H54 (cell line): Measurements from ENCODE around the gene EIF2S2.

ENCODE experiments used
- DNase-seq: peaks from one replicate; pipeline ENCODE4 v3.0.0; 2011; ENCODE audit warnings: low spot score, mixed read lengths; ENCODE audit not compliant: insufficient read length
- FAIRE-seq: peaks from 3 replicates; lab custom pipeline; 2011; peaks lifted over from hg19 to GRCh38; lab: Jason Lieb, UNC
- POLR2A ChIP-seq: IDR thresholded peaks from 2 replicates; pipeline ENCODE4 v1.6.1; 2011; ENCODE audit warnings: low read depth, mild to moderate bottlenecking, low read length

Gene EIF2S2

GRCh38 chr20:34088305-34089174 is 23.5 kb downstream of the EIF2S2 start:
- no peak for FAIRE-seq
- no peak for TF ChIP-seq POLR2A

GRCh38 chr20:34085544-34086040 is 26.5 kb downstream of the EIF2S2 start:
- DNase-seq (no peak), FAIRE-seq (no peak)
- TF ChIP-seq POLR2A: no peak

More at GRCh38 chr20:34088305-34089174, 23.5 kb downstream of the EIF2S2 start:
- no peak for DNase-seq

DNA sequence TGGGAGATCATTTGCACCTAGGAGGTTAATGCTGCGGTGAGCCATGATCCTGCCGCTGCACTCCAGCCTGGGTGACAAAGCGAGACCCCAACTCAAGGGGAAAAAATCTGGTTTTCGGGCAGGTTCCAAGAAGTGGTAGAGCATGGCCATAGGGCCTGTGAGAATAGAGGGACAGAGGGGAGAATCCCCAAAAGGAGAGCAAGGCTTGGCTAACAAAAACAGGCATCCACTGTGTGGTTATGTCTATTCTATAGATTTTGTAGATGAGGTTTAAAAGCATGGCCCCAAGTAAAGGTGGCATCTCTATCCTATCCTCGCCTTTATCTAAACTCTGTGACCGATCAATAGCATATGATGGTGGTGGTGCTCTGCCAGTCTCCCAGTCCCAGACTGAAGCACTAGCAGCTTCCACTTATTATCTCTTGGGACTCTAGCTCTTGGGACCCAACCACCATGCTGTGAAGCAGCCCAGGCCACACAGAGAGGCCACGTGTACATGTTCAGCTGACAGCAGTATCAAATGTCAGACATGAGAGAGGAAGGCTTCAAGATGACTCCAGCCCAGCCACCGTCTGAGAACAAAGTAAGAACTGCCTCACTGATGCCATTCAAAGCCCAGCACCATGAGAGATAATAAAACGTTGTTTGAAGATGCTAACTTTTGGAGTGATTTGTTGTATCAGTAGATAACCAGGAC is 27.7 kb downstream of the EIF2S2 start:
- no peak for TF ChIP-seq POLR2A
- FAIRE-seq: no peak
- DNase-seq: no peak

DNA sequence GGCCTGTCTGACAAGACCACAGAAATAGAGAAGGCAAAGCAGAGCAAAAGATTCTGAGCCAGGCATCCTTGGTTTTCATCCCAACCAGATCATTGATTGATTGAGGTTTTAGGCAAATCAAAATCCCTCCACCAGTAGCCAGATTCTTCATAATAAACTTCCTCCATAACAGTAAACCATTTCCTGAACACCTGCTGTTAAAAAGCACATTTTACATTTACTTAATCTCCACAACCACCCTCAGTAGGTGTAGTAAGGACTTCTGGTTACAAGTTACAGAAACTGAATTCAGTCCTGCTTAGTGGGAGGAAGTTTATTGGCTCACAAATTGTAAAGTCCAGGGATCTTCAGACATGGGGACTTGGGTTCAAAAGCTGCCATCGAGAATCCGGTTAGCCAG is 28.3 kb downstream of the EIF2S2 start:
- DNase-seq: no peak
- no peak for TF ChIP-seq POLR2A
- FAIRE-seq: no peak

DNA sequence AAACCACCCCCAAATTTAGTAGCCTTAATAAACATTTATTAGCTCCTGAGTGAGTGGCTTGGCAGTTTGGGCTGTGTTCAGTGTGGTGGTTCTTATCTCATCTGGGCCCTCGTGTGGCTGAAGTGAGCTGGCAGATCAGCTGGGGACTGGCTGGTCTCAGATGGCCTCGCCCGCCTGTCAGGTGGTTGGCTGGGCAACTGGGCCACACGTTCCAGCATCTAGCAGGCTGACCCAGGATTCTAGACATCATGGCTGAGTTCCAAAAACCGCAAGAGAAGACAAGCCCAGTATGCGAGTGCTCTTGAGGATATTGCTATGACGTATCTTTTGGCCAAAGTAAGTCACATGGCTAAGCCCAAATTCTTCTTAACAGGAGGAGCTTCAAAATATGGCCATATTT is 28.9 kb downstream of the EIF2S2 start:
- DNase-seq (peak; percentile 98), FAIRE-seq (peak; percentile 52)
- TF ChIP-seq POLR2A: no peak

- DNase-seq: no peak
- TF ChIP-seq POLR2A: no peak
- FAIRE-seq: no peak
Measured at GRCh38 chr20:34082232-34082887, 29.7 kb downstream of the EIF2S2 start.

DNA sequence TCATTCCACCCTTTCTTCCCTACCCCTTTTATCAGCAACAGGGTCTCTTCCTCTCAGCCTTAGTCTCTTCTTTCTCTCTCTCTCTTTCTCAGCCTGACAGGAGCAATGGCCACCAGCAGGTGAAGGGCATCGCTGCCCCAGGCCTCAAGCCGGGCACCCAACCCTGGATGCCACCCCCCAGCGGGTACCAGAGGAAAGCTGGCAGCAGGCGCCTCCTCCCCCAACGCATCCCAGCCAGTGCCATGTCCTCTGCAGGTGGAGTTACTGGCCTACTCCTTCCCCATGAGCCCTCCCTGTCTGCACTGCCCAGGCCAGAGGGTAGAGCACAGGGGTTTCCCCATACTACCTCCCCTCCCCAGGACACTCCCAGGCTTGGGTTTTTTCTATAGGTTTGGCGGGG is 32.2 kb downstream of the EIF2S2 start:
- DNase-seq: no peak
- no peak for TF ChIP-seq POLR2A
- no peak for FAIRE-seq

DNA sequence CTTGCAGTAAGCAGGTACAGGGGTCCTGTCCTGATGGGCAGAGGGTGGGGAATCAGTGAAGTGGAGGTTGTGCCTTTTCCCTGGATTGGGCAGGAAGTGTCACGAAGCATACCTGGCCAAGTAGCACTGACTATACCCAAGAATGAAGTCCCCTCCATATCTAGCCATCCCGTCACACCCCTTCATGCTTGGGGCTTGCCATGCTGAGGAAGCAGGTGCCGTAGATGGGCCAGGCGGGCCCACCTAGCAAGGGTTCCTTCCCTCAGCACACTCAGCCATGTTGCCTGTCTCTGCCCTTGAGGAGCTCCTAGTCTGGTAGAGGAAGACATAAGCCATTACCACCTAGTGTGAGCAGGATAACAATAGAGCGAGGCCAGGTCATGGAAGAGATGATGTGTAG is 33.5 kb downstream of the EIF2S2 start:
- DNase-seq (no peak), FAIRE-seq (no peak)
- TF ChIP-seq POLR2A: no peak

DNA sequence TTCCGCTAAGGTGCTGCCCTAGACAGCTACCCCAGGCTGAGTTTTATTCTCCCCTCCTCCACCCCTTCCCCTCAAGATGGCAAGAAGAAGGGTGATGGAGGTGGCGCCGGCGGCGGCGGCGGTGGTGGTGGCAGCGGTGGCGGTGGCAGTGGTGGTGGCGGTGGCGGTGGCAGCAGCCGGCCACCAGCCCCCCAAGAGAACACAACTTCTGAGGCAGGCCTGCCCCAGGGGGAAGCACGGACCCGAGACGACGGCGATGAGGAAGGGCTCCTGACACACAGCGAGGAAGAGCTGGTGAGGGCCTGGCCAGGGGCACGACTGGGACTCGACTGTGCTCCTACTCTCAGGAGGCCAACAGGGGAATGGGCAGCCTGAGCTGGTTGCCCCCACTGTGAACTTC is 35.1 kb downstream of the EIF2S2 start:
- FAIRE-seq (no peak), DNase-seq (no peak)
- no peak for TF ChIP-seq POLR2A

DNA sequence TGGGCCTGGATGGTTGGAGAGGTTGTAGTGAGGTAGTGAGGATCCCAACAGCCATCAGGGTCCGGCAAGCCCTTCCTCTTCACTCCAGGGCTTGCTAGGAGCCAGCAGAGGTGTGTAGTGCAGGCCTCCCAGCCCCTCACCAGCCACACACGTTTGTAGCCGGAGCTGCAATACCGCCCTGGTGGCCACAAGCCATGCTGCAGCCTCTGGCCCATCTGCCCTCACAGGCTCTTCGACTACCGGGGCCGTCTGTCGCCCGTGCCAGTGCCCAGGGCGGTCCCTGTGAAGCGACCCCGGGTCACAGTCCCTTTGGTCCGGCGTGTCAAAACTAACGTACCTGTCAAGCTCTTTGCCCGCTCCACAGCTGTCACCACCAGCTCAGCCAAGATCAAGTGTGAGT is 36.4 kb downstream of the EIF2S2 start:
- FAIRE-seq (no peak), DNase-seq (no peak)
- TF ChIP-seq POLR2A: no peak

GRCh38 chr20:34074101-34074760 is 37.8 kb downstream of the EIF2S2 start:
- DNase-seq (peak; percentile 67), FAIRE-seq (no peak)
- no peak for TF ChIP-seq POLR2A

GRCh38 chr20:34072778-34073177 is 39.3 kb downstream of the EIF2S2 start:
- FAIRE-seq: no peak
- no peak for TF ChIP-seq POLR2A
- DNase-seq: no peak

- no peak for FAIRE-seq
Measured at GRCh38 chr20:34072076-34072475, 40.0 kb downstream of the EIF2S2 start.

More at GRCh38 chr20:34072076-34072475, 40.0 kb downstream of the EIF2S2 start:
- no peak for TF ChIP-seq POLR2A
- DNase-seq: no peak
